Neutrophil (primary cell): ENCODE data around the gene NSMCE1.
"Not testable (repeated sequence)": the region's sequence is repeated elsewhere in the genome, so short reads cannot be mapped to it uniquely, and the experiment has no call there.

ENCODE experiments used
- H3K27ac ChIP-seq: fragments of 200-600 bp; sonication (generic); 2 replicates; pipeline ENCODE4 v1.5.1; 2016; ENCODE audit warnings: mild to moderate bottlenecking, moderate library complexity
- H3K27me3 ChIP-seq: fragments of 200-600 bp; sonication (generic); 2 replicates; pipeline ENCODE4 v1.6.0; 2016; ENCODE audit warnings: mild to moderate bottlenecking
- H3K36me3 ChIP-seq: fragments of 200-600 bp; sonication (generic); 2 replicates; pipeline ENCODE4 v1.5.1; 2017
- H3K4me1 ChIP-seq, 2 experiments: fragments of 200-600 bp in 1 of 2; sonication (generic) in 1 of 2; 1 replicate in 1 of 2; 2 replicates in 1 of 2; pipeline versions ENCODE4 v1.5.1 to v1.6.1; 2013 to 2016; ENCODE audit warnings: low read depth in 1 of 2, low read length in 1 of 2, mild to moderate bottlenecking in 1 of 2, moderate library complexity in 1 of 2; ENCODE audit not compliant: control insufficient read depth in 1 of 2, insufficient read depth in 1 of 2
- H3K4me3 ChIP-seq, 2 experiments: fragments of 200-600 bp in 1 of 2; sonication (generic) in 1 of 2; 1 replicate in 1 of 2; 2 replicates in 1 of 2; pipeline ENCODE4 v1.5.1; 2013 to 2016; ENCODE audit warnings: low read depth in 1 of 2, low read length in 1 of 2, mild to moderate bottlenecking in 1 of 2, moderate library complexity in 1 of 2
- H3K9me3 ChIP-seq: fragments of 200-600 bp; sonication (generic); 2 replicates; pipeline ENCODE4 v1.5.1; 2016
- CTCF ChIP-seq: fragments of 200-600 bp; sonication (generic); IDR thresholded peaks from 2 replicates; pipeline ENCODE4 v1.5.1; 2016; ENCODE audit warnings: antibody characterized with exemption

The NSMCE1 gene

GRCh38 chr16:27264151-27264550 is 4.4 kb downstream of the NSMCE1 start:
- H3K4me3 ChIP-seq: no peak overlapping the region
- H3K36me3 ChIP-seq: no peaks in the 10 kb centered on the region
- no peaks in the 10 kb centered on the region for H3K27me3 ChIP-seq
- H3K9me3 ChIP-seq: no peaks in the 10 kb centered on the region
- peaks cover 32 to 34% of the 10 kb centered on the region in 2 experiments for H3K4me1 ChIP-seq
- no peak overlapping the region for H3K27ac ChIP-seq
- TF ChIP-seq CTCF: no peak

GRCh38 chr16:27262904-27263423 is 5.6 kb downstream of the NSMCE1 start:
- not testable (repeated sequence) for H3K4me3 ChIP-seq, H3K27me3 ChIP-seq, H3K36me3 ChIP-seq, H3K9me3 ChIP-seq
- peak overlapping the region; percentile 65 for H3K27ac ChIP-seq
- H3K4me1 ChIP-seq: peaks cover 24 to 25% of the 10 kb centered on the region in 2 experiments

GRCh38 chr16:27259710-27260109 is 8.9 kb downstream of the NSMCE1 start:
- TF ChIP-seq CTCF: no peak
- Histone ChIP-seq H3K4me1 (peaks cover 20 to 23% of the 10 kb centered on the region in 2 experiments), H3K27ac (no peak overlapping the region), H3K9me3 (no peaks in the 10 kb centered on the region), H3K4me3 (no peak overlapping the region), H3K27me3 (no peaks in the 10 kb centered on the region), H3K36me3 (peaks cover 7% of the 10 kb centered on the region)

- H3K4me3 ChIP-seq: no peak overlapping the region
Observed at GRCh38 chr16:27258241-27258734, 10.3 kb downstream of the NSMCE1 start.

GRCh38 chr16:27257271-27257670 is 11.3 kb downstream of the NSMCE1 start:
- no peak overlapping the region for H3K27ac ChIP-seq
- peaks cover 2 to 6% of the 10 kb centered on the region in 2 experiments for H3K4me1 ChIP-seq

More at GRCh38 chr16:27258241-27258734, 10.3 kb downstream of the NSMCE1 start:
- no peak for TF ChIP-seq CTCF
- no peak overlapping the region for H3K27ac ChIP-seq
- H3K9me3 ChIP-seq: no peaks in the 10 kb centered on the region
- H3K27me3 ChIP-seq: no peaks in the 10 kb centered on the region
- peaks cover 12 to 16% of the 10 kb centered on the region in 2 experiments for H3K4me1 ChIP-seq
- peaks cover 7% of the 10 kb centered on the region for H3K36me3 ChIP-seq

More at GRCh38 chr16:27257271-27257670, 11.3 kb downstream of the NSMCE1 start:
- H3K36me3 ChIP-seq: peaks cover 7% of the 10 kb centered on the region
- no peak overlapping the region for H3K4me3 ChIP-seq
- no peaks in the 10 kb centered on the region for H3K27me3 ChIP-seq
- H3K9me3 ChIP-seq: no peaks in the 10 kb centered on the region
- TF ChIP-seq CTCF: no peak
